H1 (cell line): ENCODE data around the gene WDR54. TPM values are rescaled to one million over a fixed set of nuclear protein-coding genes. Genes with fewer than 3 reads are reported as not detected.
"Not testable (repeated sequence)": the region's sequence is repeated elsewhere in the genome, so short reads cannot be mapped to it uniquely, and the experiment has no call there.

ENCODE experiments used
- CTCF ChIA-PET: fragments of 300-600 bp; sonication (Branson Sonifier 250); formaldehyde crosslinking; loops from one replicate; lab custom pipeline; 2021; ENCODE audit not compliant: partially characterized antibody; lab: Charles Lee
- POLR2A ChIA-PET: fragments of 300-600 bp; sonication (Branson Sonifier 250); formaldehyde crosslinking; loops from one replicate; lab custom pipeline; 2021; ENCODE audit warnings: inconsistent platforms; ENCODE audit not compliant: partially characterized antibody; lab: Charles Lee
- DNase-seq, 2 experiments: peaks; one replicate each; pipeline versions ENCODE4 v3.0.0 to v3.0.0-alpha.2; 2010 to 2022; ENCODE audit warnings: low spot score in 2 of 2, low read depth in 1 of 2, mixed read lengths in 1 of 2
- FAIRE-seq: peaks from 2 replicates; lab custom pipeline; 2011; peaks lifted over from hg19 to GRCh38; lab: Jason Lieb, UNC
- H2AFZ ChIP-seq: 2 replicates; pipeline ENCODE4 v1.8.1; 2012; ENCODE audit warnings: low read length, inconsistent platforms
- H2AK5ac ChIP-seq: 2 replicates; pipeline ENCODE4 v1.6.1; 2013; ENCODE audit warnings: low read depth, low read length
- H2BK120ac ChIP-seq: replicated peaks from 2 replicates; pipeline ENCODE3; 2013; ENCODE audit warnings: low read depth, low read length, inconsistent platforms
- H2BK12ac ChIP-seq: 2 replicates; pipeline ENCODE4 v1.6.1; 2013; ENCODE audit warnings: low read depth, low read length
- H2BK15ac ChIP-seq: 2 replicates; pipeline ENCODE4 v1.6.1; 2013; ENCODE audit warnings: low read length
- H2BK20ac ChIP-seq: 2 replicates; pipeline ENCODE4 v1.6.1; 2013; ENCODE audit warnings: low read length
- H2BK5ac ChIP-seq: 2 replicates; pipeline ENCODE4 v1.6.1; 2013; ENCODE audit warnings: low read depth, low read length
- H3K14ac ChIP-seq: 2 replicates; pipeline ENCODE4 v1.6.1; 2013; ENCODE audit warnings: inconsistent platforms; ENCODE audit not compliant: insufficient read length
- H3K18ac ChIP-seq: 2 replicates; pipeline ENCODE4 v1.6.1; 2013; ENCODE audit warnings: low read length; ENCODE audit errors: extremely low read depth
- H3K23ac ChIP-seq: 2 replicates; pipeline ENCODE4 v1.6.1; 2013; ENCODE audit warnings: inconsistent platforms; ENCODE audit not compliant: insufficient read length
- H3K23me2 ChIP-seq: 2 replicates; pipeline ENCODE4 v1.6.1; 2013; ENCODE audit warnings: low read depth, low read length
- H3K27ac ChIP-seq: 2 replicates; pipeline ENCODE4 v1.6.1; 2011; ENCODE audit warnings: low read depth, low read length, inconsistent platforms
- H3K27me3 ChIP-seq, 4 experiments: replicated peaks in 1 of 4; 1 replicate in 1 of 4; 2 replicates in 3 of 4; pipeline versions ENCODE4 v1.6.1 to v1.8.1; 2011 to 2013; ENCODE audit warnings: low read length in 3 of 4, mild to moderate bottlenecking in 3 of 4, inconsistent platforms in 2 of 4, mixed read lengths in 2 of 4, moderate library complexity in 1 of 4; ENCODE audit not compliant: control insufficient read depth in 3 of 4, insufficient read depth in 3 of 4; ENCODE audit errors: extremely low read depth in 1 of 4
- H3K36me3 ChIP-seq, 4 experiments: 2 replicates each; pipeline versions ENCODE4 v1.6.1 to v1.8.1; 2011 to 2013; ENCODE audit warnings: mild to moderate bottlenecking in 4 of 4, low read length in 3 of 4, moderate library complexity in 2 of 4, control low read depth in 1 of 4, inconsistent platforms in 1 of 4; ENCODE audit not compliant: insufficient read depth in 4 of 4, control insufficient read depth in 2 of 4
- H3K4ac ChIP-seq: replicated peaks from 2 replicates; pipeline ENCODE3; 2013; ENCODE audit warnings: low read length, low read depth, mixed read lengths, inconsistent platforms; ENCODE audit not compliant: insufficient read length
- H3K4me1 ChIP-seq, 4 experiments: replicated peaks in 1 of 4; 1 replicate in 1 of 4; 2 replicates in 3 of 4; pipeline versions ENCODE4 v1.6.1 to v1.8.1; 2011 to 2013; ENCODE audit warnings: low read length in 3 of 4, inconsistent platforms in 2 of 4, mixed read lengths in 1 of 4; ENCODE audit not compliant: insufficient read depth in 4 of 4, control insufficient read depth in 3 of 4
- H3K4me2 ChIP-seq, 2 experiments: 2 replicates each; pipeline versions ENCODE4 v1.6.1 to v1.8.1; 2011 to 2013; ENCODE audit warnings: low read depth in 2 of 2, low read length in 2 of 2, control low read depth in 1 of 2, inconsistent platforms in 1 of 2, mild to moderate bottlenecking in 1 of 2; ENCODE audit not compliant: insufficient read depth in 1 of 2
- H3K4me3 ChIP-seq, 4 experiments: fragments of 200-600, 300-600 bp in 1 of 4; sonication (generic), shearing (Covaris generic), sonication (Bioruptor Twin) in 1 of 4; 2 replicates each; pipeline versions ENCODE4 v1.5.1 to v1.8.1; 2011 to 2016; ENCODE audit warnings: low read length in 4 of 4, low read depth in 3 of 4, control low read depth in 2 of 4, inconsistent platforms in 2 of 4, mild to moderate bottlenecking in 2 of 4, mixed read lengths in 1 of 4, moderate library complexity in 1 of 4; ENCODE audit not compliant: insufficient read depth in 2 of 4; ENCODE audit errors: extremely low read depth in 1 of 4
- H3K56ac ChIP-seq: replicated peaks from 2 replicates; pipeline ENCODE3; 2013; ENCODE audit warnings: low read depth, mild to moderate bottlenecking, mixed read lengths, low read length, inconsistent platforms; ENCODE audit not compliant: insufficient read length
- H3K79me1 ChIP-seq: 2 replicates; pipeline ENCODE4 v1.6.1; 2013; ENCODE audit warnings: low read depth, low read length, control low read depth
- H3K79me2 ChIP-seq, 2 experiments: 2 replicates each; pipeline versions ENCODE4 v1.6.1 to v1.8.1; 2012 to 2013; ENCODE audit warnings: low read length in 2 of 2, mild to moderate bottlenecking in 2 of 2, inconsistent platforms in 1 of 2; ENCODE audit not compliant: insufficient read depth in 2 of 2, control insufficient read depth in 1 of 2
- H3K9ac ChIP-seq, 4 experiments: replicated peaks in 1 of 4; 1 replicate in 1 of 4; 2 replicates in 3 of 4; pipeline versions ENCODE4 v1.6.1 to v1.8.1; 2011 to 2013; ENCODE audit warnings: low read depth in 3 of 4, low read length in 3 of 4, control low read depth in 2 of 4, mild to moderate bottlenecking in 2 of 4, moderate library complexity in 2 of 4, inconsistent platforms in 1 of 4; ENCODE audit errors: extremely low read depth in 1 of 4
- H3K9me3 ChIP-seq, 2 experiments: 2 replicates each; pipeline versions ENCODE4 v1.6.1 to v1.8.1; 2012 to 2013; ENCODE audit warnings: mild to moderate bottlenecking in 2 of 2, moderate library complexity in 2 of 2, control low read depth in 1 of 2, inconsistent platforms in 1 of 2, low read depth in 1 of 2, low read length in 1 of 2, mixed read lengths in 1 of 2; ENCODE audit not compliant: insufficient read depth in 2 of 2
- H4K20me1 ChIP-seq, 2 experiments: replicated peaks in 1 of 2; 2 replicates each; pipeline versions ENCODE3 to v1.8.1; 2011 to 2013; ENCODE audit warnings: inconsistent platforms in 2 of 2, low read length in 2 of 2, mild to moderate bottlenecking in 1 of 2; ENCODE audit not compliant: insufficient read depth in 2 of 2, control insufficient read depth in 1 of 2
- H4K5ac ChIP-seq: 2 replicates; pipeline ENCODE4 v1.6.1; 2013; ENCODE audit warnings: low read length, low read depth, mixed read lengths, inconsistent platforms; ENCODE audit not compliant: insufficient read length
- H4K8ac ChIP-seq: 2 replicates; pipeline ENCODE4 v1.8.0; 2013; ENCODE audit warnings: mild to moderate bottlenecking, moderate library complexity, low read length, inconsistent platforms; ENCODE audit not compliant: insufficient read depth; ENCODE audit errors: extremely low read depth
- H4K91ac ChIP-seq: replicated peaks from 2 replicates; pipeline ENCODE3; 2013; ENCODE audit warnings: low read length, mixed read lengths, inconsistent platforms; ENCODE audit not compliant: insufficient read length
- POLR2A ChIP-seq, 2 experiments: IDR thresholded peaks; 1 replicate in 1 of 2; 2 replicates in 1 of 2; pipeline ENCODE4 v1.6.1; 2011; ENCODE audit warnings: low read depth in 2 of 2, low read length in 2 of 2, mild to moderate bottlenecking in 2 of 2; ENCODE audit errors: control extremely low read depth in 1 of 2
- WGBS, 2 experiments: shearing (Covaris generic) in 1 of 2; methylation state at CpG; one replicate each; pipeline versions ENCODE4 v1.1.6 to v1.1.7; 2013 to 2015; ENCODE audit warnings: low lambda C conversion rate in 2 of 2, mixed read lengths in 2 of 2, inconsistent platforms in 1 of 2, low coverage in 1 of 2, missing lambda C conversion rate in 1 of 2; ENCODE audit not compliant: insufficient replicate concordance in 2 of 2, insufficient coverage in 1 of 2, insufficient read length in 1 of 2; ENCODE audit errors: extremely low coverage in 1 of 2, missing lambda C conversion rate in 1 of 2; 5-methylcytosine and 5-hydroxymethylcytosine counted together
- polyA plus RNA-seq, 7 experiments: library from polyadenylated mRNA; depleted of rRNA in 3 of 7; stranded (reverse) in 5 of 7; unstranded in 2 of 7; fragments of >200 nt in 5 of 7; fragments of 200-250 nt in 2 of 7; gene quantifications; 1 replicate in 5 of 7; 2 replicates in 1 of 7; 4 replicates in 1 of 7; pipeline versions ENCODE4 v1.2.1 to v1.2.3, GENCODE V29; 2011 to 2013; ENCODE audit warnings: missing spikeins in 2 of 7, mixed read lengths in 2 of 7
- total RNA-seq: library from RNA; stranded (reverse); fragmentation: NEBNext Ultra II Directional; extraction: Animal tissue kit (Norgen Biotek cat#: 25700); gene quantifications from 2 replicates; pipeline ENCODE4 v1.2.1, GENCODE V29; 2021

Gene WDR54
- total and polyA plus RNA-seq, 2 of the 8 experiments (the other 6 are each of a cell fraction or from before 2014, with no cell fraction given), result 41.6 to 125 TPM

- 92% methylated on average over 10 of the region's 13 CpGs; no CpG with 5 or more reads in 1 of the 2 experiments for WGBS, 2 experiments
- not testable (repeated sequence) for H2BK15ac ChIP-seq, H4K91ac ChIP-seq, H3K4ac ChIP-seq, H4K5ac ChIP-seq, H3K56ac ChIP-seq, H3K79me1 ChIP-seq, H2BK20ac ChIP-seq, H3K18ac ChIP-seq, H3K27ac ChIP-seq, H3K23ac ChIP-seq, H2BK5ac ChIP-seq, H2BK12ac ChIP-seq, H4K20me1 ChIP-seq, H3K14ac ChIP-seq, FAIRE-seq, DNase-seq, H4K8ac ChIP-seq, H3K9me3 ChIP-seq, H2BK120ac ChIP-seq, H2AK5ac ChIP-seq, H3K27me3 ChIP-seq, H2AFZ ChIP-seq
- Histone ChIP-seq H3K4me1 (peaks cover 0 to 10% (median 2%) of the 10 kb centered on the region in 4 experiments; a peak in 5 of 7 replicates), H3K23me2 (peaks cover 20% of the 10 kb centered on the region), H3K4me3 (peak overlapping the region in 2 of 4 experiments; percentile 98 to 99; a peak in 5 of 8 replicates), H3K4me2 (peak overlapping the region; percentile 86 to 91; a peak in 3 of 4 replicates), H3K9ac (peak overlapping the region in 1 of 4 experiments; percentile 53; a peak in 2 of 7 replicates), H3K79me2 (peaks cover 0 to 15% of the 10 kb centered on the region in 2 experiments; a peak in 1 of 4 replicates), H3K36me3 (peaks cover 0 to 12% (median 2%) of the 10 kb centered on the region in 4 experiments; a peak in 4 of 8 replicates)
- POLR2A ChIA-PET, result interaction anchor here (0.7 to 10.5 kb wide), 12 partner anchors 14 to 107 kb away, joined by 3 to 89 read pairs (median 4); partner anchors contain the start of genes C2orf81, CCDC142, MRPL53 and PCGF1
- TF ChIP-seq POLR2A (IDR thresholded peaks at IDR 0.05; ENCODE audit: control extremely low read depth in 1 of 2, low read depth in 2 of 2, low read length in 2 of 2), result peak in 1 of 2 experiments; percentile 30; a peak in 1 of 3 replicates
- CTCF ChIA-PET, result interaction anchor here (1.0 to 10.5 kb wide), 7 partner anchors 15 to 128 kb away, joined by 3 to 86 read pairs (median 4); partner anchors contain the start of genes CCDC142, MRPL53 and TTC31
Observed at GRCh38 chr2:74459503-74460118, 38.1 kb downstream of the WDR54 start.
